Pancreas (tissue), 10 donors: ENCODE measurements around the gene IGBP1. TPM values are rescaled to one million over a fixed set of nuclear protein-coding genes. Genes with fewer than 3 reads are reported as not detected.

Experiments used
- ATAC-seq, 4 donors: fragments of 200-7000 bp; cut with Tn5 transposase; one replicate each; pipeline versions ENCODE4 v1.8.0 to v1.9.1; 2020; ENCODE audit warnings: mild to moderate bottlenecking in 4 of 4, moderate library complexity in 4 of 4
- DNase-seq, 6 donors: peaks; one replicate each; pipeline ENCODE4 v3.0.0-alpha.2; 2020
- FAIRE-seq: peaks from 2 replicates; lab custom pipeline; 2012; peaks lifted over from hg19 to GRCh38; lab: Jason Lieb, UNC
- H3K27ac ChIP-seq, 4 donors: fragments of 200-600 bp; sonication (generic); 1 replicate in 3 of 4; 2 replicates in 1 of 4; pipeline versions ENCODE4 v1.5.0 to v1.8.0; 2020
- H3K27me3 ChIP-seq, 4 donors: fragments of 200-600 bp; one replicate each; pipeline ENCODE4 v1.8.0; 2021
- H3K36me3 ChIP-seq, 3 donors: fragments of 200-600 bp; sonication (generic) in 1 of 3; one replicate each; pipeline versions ENCODE4 v1.5.0 to v1.8.0; 2020 to 2021
- H3K4me1 ChIP-seq, 3 donors: fragments of 200-600 bp; one replicate each; pipeline ENCODE4 v1.8.0; 2021
- H3K4me3 ChIP-seq, 4 donors: fragments of 200-600 bp; sonication (generic) in 2 of 4; one replicate each; pipeline versions ENCODE4 v1.5.0 to v1.8.0; 2020 to 2021
- H3K9me3 ChIP-seq, 4 donors: fragments of 200-600 bp; one replicate each; pipeline ENCODE4 v1.8.0; 2021
- WGBS, 2 donors: extraction: QIAGEN DNeasy Blood & Tissue Kit; methylation state at CpG; one replicate each; pipeline ENCODE4 v1.1.7; 2013; 5-methylcytosine and 5-hydroxymethylcytosine counted together
- intact Hi-C, 3 donors: fragments of 100-400 bp; cut with DNase I; formaldehyde crosslinking; loops; one replicate each; pipeline versions ENCODE4 v1.11.1 to v1.14.2; 2022
- polyA plus RNA-seq, 2 donors: library from polyadenylated mRNA; stranded (reverse); fragments of 200-250 nt; gene quantifications; one replicate each; pipeline ENCODE4 v1.2.3, GENCODE V29; 2013
- total RNA-seq, 6 donors: library from RNA; stranded (reverse); fragmentation: NEBNext Ultra II Directional in 4 of 6; extraction: Animal tissue kit (Norgen Biotek cat#: 25700) in 4 of 6; gene quantifications; one replicate each; pipeline versions ENCODE4 v1.2.1 to v1.2.4, GENCODE V29; 2021 to 2023
- TF ChIP-seq, protein P1 (sequence below), 4 donors: fragments of 200-600 bp; sonication (generic) in 3 of 4; IDR thresholded peaks; one replicate each; pipeline versions ENCODE4 v1.5.0 to v1.8.0; 2021; ENCODE audit warnings: antibody characterized with exemption in 4 of 4
- donor health status: healthy with polysubstance abuse.
- donor health status: DM: no; HTN: no; CAD: no; lungs with moderate emphysema.
- donor health status: DM: no; HTN: no; CAD: no.
- donor health status: control.
- donor health status: control.
- donor health status: Bipolar disorder and iron deficiency.
- donor health status: DM: yes; HTN: yes; CAD: no.
- donor health status: DM: no; HTN: no; CAD: no.
- donor health status: DM: no; HTN: no; CAD: no.
- donor health status: DM: yes; HTN: yes; CAD: no.

IGBP1 gene
- total and polyA plus RNA-seq, 8 donors = 42.5 to 68.8 (median 46.4) TPM

GRCh38 chrX:70171624-70172023 is 38.4 kb downstream of the IGBP1 start:
- FAIRE-seq = no peak
- no peak for DNase-seq
- Histone ChIP-seq H3K9me3 (no peaks in the 10 kb centered on the region), H3K27me3 (peaks cover 0 to 5% (median 0%) of the 10 kb centered on the region in 4 donors), H3K27ac (no peak overlapping the region), H3K4me1 (no peaks in the 10 kb centered on the region), H3K4me3 (no peak overlapping the region), H3K36me3 (no peaks in the 10 kb centered on the region)
- no peak for ATAC-seq
- 73 to 77% methylated on average over 2 of the region's 2 CpGs for WGBS, 2 donors
- TF ChIP-seq, protein P1, sequence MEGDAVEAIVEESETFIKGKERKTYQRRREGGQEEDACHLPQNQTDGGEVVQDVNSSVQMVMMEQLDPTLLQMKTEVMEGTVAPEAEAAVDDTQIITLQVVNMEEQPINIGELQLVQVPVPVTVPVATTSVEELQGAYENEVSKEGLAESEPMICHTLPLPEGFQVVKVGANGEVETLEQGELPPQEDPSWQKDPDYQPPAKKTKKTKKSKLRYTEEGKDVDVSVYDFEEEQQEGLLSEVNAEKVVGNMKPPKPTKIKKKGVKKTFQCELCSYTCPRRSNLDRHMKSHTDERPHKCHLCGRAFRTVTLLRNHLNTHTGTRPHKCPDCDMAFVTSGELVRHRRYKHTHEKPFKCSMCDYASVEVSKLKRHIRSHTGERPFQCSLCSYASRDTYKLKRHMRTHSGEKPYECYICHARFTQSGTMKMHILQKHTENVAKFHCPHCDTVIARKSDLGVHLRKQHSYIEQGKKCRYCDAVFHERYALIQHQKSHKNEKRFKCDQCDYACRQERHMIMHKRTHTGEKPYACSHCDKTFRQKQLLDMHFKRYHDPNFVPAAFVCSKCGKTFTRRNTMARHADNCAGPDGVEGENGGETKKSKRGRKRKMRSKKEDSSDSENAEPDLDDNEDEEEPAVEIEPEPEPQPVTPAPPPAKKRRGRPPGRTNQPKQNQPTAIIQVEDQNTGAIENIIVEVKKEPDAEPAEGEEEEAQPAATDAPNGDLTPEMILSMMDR (IDR thresholded peaks at IDR 0.05) = no peak
- intact Hi-C loops = no loop called here

DNA sequence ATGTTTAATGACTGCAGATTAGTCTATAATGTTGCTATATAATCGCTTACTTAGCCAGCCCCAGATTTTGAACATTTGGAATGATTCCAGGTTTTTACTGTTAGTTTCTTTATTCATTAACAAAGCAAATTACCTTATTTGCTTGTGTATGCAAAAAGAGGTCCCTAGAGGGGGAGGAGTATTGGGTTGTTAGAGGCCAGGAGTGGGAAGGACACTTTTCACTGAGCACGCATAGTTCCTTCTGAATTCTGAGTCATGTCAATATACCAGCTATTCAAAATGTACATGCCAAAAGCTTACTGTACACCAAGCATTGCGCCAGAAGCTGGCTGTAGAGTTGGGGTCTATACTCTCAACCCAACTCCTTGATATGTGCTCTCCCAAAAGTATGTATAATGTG is 39.0 kb downstream of the IGBP1 start:
- intact Hi-C loops = no loop called here
- ATAC-seq = no peak
- peaks cover 0 to 5% (median 0%) of the 10 kb centered on the region in 4 donors for H3K27me3 ChIP-seq
- DNase-seq = no peak
- H3K9me3 ChIP-seq = no peaks in the 10 kb centered on the region
- H3K27ac ChIP-seq = no peak overlapping the region
- FAIRE-seq = no peak
- TF ChIP-seq, protein P1 (IDR thresholded peaks at IDR 0.05) = no peak
- H3K4me3 ChIP-seq = no peak overlapping the region
- no peaks in the 10 kb centered on the region for H3K4me1 ChIP-seq
- H3K36me3 ChIP-seq = no peaks in the 10 kb centered on the region
- WGBS, 2 donors = 74 to 80% methylated on average over 3 of the region's 3 CpGs

DNA sequence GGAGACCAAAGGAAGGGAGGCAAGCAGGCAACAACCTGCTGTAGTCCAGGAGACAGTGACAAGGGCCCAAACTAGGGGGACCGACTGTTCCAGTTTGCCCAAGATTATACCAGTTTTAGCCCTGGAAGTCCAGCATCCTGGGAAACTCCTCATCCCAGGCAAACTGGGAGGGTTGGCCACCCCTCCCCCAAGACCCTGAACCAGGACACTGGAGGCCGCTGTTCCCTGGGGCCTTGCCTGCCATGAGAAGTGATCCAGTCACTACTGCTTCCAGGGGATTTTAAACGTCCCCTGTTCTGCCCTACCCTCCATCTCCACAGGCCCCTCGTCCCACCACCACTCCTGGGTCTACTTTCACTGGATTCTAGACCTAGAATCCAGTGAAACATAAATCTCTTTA is 39.7 kb downstream of the IGBP1 start:
- H3K27ac ChIP-seq = no peak overlapping the region
- intact Hi-C loops = no loop called here
- WGBS, 2 donors = 61 to 71% methylated on average over 4 of the region's 4 CpGs
- no peaks in the 10 kb centered on the region for H3K4me1 ChIP-seq
- FAIRE-seq (no peak), DNase-seq (no peak), ATAC-seq (no peak)
- H3K9me3 ChIP-seq = no peaks in the 10 kb centered on the region
- TF ChIP-seq, protein P1 (IDR thresholded peaks at IDR 0.05) = no peak
- H3K27me3 ChIP-seq = peaks cover 0 to 5% (median 0%) of the 10 kb centered on the region in 4 donors
- H3K36me3 ChIP-seq = no peaks in the 10 kb centered on the region
- no peak overlapping the region for H3K4me3 ChIP-seq

DNA sequence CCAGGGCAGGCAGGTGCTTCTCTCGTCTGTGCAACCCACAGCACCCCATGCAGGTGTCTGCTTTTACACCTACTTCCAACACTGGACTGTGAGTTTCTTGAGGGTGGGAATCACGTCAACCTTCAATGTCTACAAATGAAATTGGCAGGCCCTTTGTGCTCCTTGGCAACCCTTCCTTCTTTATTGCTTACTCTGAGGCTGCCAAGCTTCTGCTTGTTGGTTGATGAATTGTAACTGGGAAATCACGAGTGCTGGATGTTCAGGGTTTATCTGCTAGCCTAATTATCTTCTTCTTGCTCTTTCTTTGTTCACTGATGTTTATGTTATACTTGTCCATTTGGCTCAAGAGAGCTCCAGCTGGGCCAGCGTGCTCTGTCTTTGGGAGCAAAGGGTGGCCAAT is 41.5 kb downstream of the IGBP1 start:
- H3K4me1 ChIP-seq = no peaks in the 10 kb centered on the region
- H3K4me3 ChIP-seq = no peak overlapping the region
- TF ChIP-seq, protein P1 (IDR thresholded peaks at IDR 0.05) = no peak
- no peaks in the 10 kb centered on the region for H3K9me3 ChIP-seq
- DNase-seq (no peak), ATAC-seq (no peak), FAIRE-seq (no peak)
- intact Hi-C loops = no loop called here
- 55 to 67% methylated on average over 4 of the region's 4 CpGs for WGBS, 2 donors
- peaks cover 0 to 5% (median 0%) of the 10 kb centered on the region in 4 donors for H3K27me3 ChIP-seq
- H3K27ac ChIP-seq = no peak overlapping the region
- no peaks in the 10 kb centered on the region for H3K36me3 ChIP-seq

DNA sequence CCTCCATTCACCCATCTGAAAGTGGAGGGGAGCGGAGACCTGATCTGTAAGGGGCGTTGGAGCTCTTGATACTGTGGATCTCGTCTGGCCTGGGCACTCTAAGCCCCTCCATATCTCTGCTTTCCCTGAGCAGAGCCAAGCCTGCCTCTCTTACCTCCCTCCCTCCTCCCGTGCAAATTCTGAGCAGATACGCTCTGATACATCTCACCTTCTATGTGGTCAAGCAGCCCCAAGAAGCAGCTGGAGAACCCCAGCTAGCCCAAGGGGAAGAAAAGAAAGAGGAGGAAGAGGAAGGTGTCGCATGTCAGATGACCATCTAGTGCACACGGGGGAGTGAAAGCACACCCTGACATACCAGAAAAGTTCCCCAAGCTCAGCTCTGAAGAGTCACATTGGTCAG is 42.1 kb downstream of the IGBP1 start:
- intact Hi-C loops = no loop called here
- Histone ChIP-seq H3K36me3 (no peaks in the 10 kb centered on the region), H3K27ac (no peak overlapping the region), H3K27me3 (peaks cover 0 to 6% (median 0%) of the 10 kb centered on the region in 4 donors), H3K9me3 (no peaks in the 10 kb centered on the region), H3K4me1 (no peaks in the 10 kb centered on the region), H3K4me3 (no peak overlapping the region)
- DNase-seq = no peak
- FAIRE-seq = no peak
- no peak for ATAC-seq
- 70 to 75% methylated on average over 7 of the region's 7 CpGs for WGBS, 2 donors
- TF ChIP-seq, protein P1 (IDR thresholded peaks at IDR 0.05) = no peak
